Aortic smooth muscle cell (primary cell): ENCODE data around the gene CTAGE6. TPM values are rescaled to one million over a fixed set of nuclear protein-coding genes. Genes with fewer than 3 reads are reported as not detected.

Source experiments
- total RNA-seq: library from RNA; depleted of rRNA; stranded (reverse); fragments of >200 nt; gene quantifications from 2 replicates; pipeline ENCODE4 v1.2.3, GENCODE V29; 2014

The CTAGE6 gene, protein sequence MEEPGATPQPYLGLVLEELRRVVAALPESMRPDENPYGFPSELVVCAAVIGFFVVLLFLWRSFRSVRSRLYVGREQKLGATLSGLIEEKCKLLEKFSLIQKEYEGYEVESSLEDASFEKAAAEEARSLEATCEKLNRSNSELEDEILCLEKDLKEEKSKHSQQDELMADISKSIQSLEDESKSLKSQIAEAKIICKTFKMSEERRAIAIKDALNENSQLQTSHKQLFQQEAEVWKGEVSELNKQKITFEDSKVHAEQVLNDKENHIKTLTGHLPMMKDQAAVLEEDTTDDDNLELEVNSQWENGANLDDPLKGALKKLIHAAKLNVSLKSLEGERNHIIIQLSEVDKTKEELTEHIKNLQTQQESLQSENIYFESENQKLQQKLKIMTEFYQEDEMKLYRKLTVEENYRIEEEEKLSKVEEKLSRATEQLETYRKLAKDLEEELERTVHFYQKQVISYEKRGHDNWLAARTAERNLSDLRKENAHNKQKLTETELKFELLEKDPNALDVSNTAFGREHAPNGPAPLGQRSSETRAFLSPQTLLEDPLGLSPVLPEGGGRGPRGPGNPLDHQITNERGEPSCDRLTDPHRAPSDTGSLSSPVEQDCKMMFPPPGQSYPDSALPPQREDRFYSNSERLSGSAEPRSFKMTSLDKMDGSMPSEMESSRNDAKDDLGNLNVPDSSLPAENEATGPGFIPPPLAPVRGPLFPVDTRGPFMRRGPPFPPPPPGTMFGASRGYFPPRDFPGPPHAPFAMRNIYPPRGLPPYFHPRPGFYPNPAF
- 0.13 and 0.62 TPM in 2 replicates for total RNA-seq

DNA sequence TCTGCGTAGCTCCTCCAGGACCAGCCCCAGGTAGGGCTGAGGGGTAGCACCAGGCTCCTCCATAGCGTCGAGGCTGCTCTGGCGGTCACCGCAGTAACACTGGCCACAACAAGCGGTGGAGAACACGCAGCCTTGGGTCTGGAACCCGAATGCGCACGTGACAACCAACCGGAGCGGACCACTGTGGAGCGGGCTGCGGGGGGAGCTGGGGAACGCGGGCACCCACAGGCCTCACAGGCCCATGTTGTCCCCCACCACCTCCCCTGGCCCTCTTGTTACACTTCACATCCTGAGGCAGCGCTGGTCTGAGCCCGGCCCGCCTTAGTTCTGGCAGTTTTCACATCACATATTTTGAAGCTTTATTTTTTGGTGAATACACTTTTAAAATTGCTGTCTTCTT lies at the start of gene CTAGE6:
TSS of gene CTAGE6 (minus strand) at position 101 of the 400 bp plus-strand sequence. CDS start at position 63, 38 bp downstream.

Other genes with a start within 250 kb of the CTAGE6 start
- gene CTAGE15, start 185.9 kb downstream of the CTAGE6 start, total RNA-seq, result 0.06 and 0.13 TPM in 2 replicates
- gene TCAF2, start 136.7 kb downstream of the CTAGE6 start, total RNA-seq, result 1.1 and 1.7 TPM in 2 replicates
- gene TCAF1, start 144.5 kb upstream of the CTAGE6 start, total RNA-seq, result 51.2 and 66.7 TPM in 2 replicates
- gene OR2F2, start 177.5 kb upstream of the CTAGE6 start, total RNA-seq, result not detected in 2 replicates
- not detected in 2 replicates for gene OR2F1, start 197.1 kb upstream of the CTAGE6 start, total RNA-seq
- not detected in 2 replicates for gene OR6B1, start 242.6 kb upstream of the CTAGE6 start, total RNA-seq